CD14-positive monocyte (primary cell): ENCODE data around the gene GABARAPL1. TPM values are rescaled to one million over a fixed set of nuclear protein-coding genes. Genes with fewer than 3 reads are reported as not detected.

Experiments
- DNase-seq, 3 donors: peaks; one replicate each; pipeline ENCODE4 v3.0.0-alpha.2; 2011 to 2022
- H2AFZ ChIP-seq: 2 replicates; pipeline ENCODE4 v1.6.0; 2012; ENCODE audit warnings: mild to moderate bottlenecking, low read depth, low read length, inconsistent platforms; ENCODE audit not compliant: insufficient read depth, poor library complexity, severe bottlenecking
- H3K27ac ChIP-seq, 2 donors: 1 replicate in 1 of 2; 2 replicates in 1 of 2; pipeline ENCODE4 v1.5.1; 2012 to 2013; ENCODE audit warnings: low read length in 2 of 2, control low read depth in 1 of 2, inconsistent platforms in 1 of 2, low read depth in 1 of 2, mild to moderate bottlenecking in 1 of 2
- H3K27me3 ChIP-seq, 2 donors: one replicate each; pipeline versions ENCODE4 v1.6.0 to v1.6.1; 2011 to 2013; ENCODE audit warnings: low read length in 2 of 2; ENCODE audit not compliant: control insufficient read depth in 2 of 2, insufficient read depth in 2 of 2
- H3K36me3 ChIP-seq, 2 donors: replicated peaks in 1 of 2; 1 replicate in 1 of 2; 2 replicates in 1 of 2; pipeline versions ENCODE4 v1.5.1 to v1.6.1; 2012 to 2013; ENCODE audit warnings: low read length in 2 of 2, control low read depth in 1 of 2, inconsistent platforms in 1 of 2, mild to moderate bottlenecking in 1 of 2; ENCODE audit not compliant: insufficient read depth in 2 of 2, control insufficient read depth in 1 of 2
- H3K4me1 ChIP-seq, 2 donors: 1 replicate in 1 of 2; 2 replicates in 1 of 2; pipeline versions ENCODE4 v1.5.1 to v1.6.1; 2012 to 2013; ENCODE audit warnings: low read length in 2 of 2, control low read depth in 1 of 2, inconsistent platforms in 1 of 2, mild to moderate bottlenecking in 1 of 2, moderate library complexity in 1 of 2; ENCODE audit not compliant: insufficient read depth in 2 of 2, control insufficient read depth in 1 of 2
- H3K4me2 ChIP-seq: replicated peaks from 2 replicates; pipeline ENCODE3; 2012; ENCODE audit warnings: low read length, moderate library complexity, mild to moderate bottlenecking; ENCODE audit not compliant: poor library complexity, severe bottlenecking; ENCODE audit errors: extremely low read depth
- H3K4me3 ChIP-seq, 3 experiments: fragments of 200-600 bp in 1 of 3; sonication (generic) in 1 of 3; replicated peaks in 1 of 3; 1 replicate in 2 of 3; 2 replicates in 1 of 3; pipeline ENCODE4 v1.5.1; 2011 to 2013; ENCODE audit warnings: low read length in 3 of 3, mild to moderate bottlenecking in 3 of 3, control low read depth in 2 of 3, low read depth in 2 of 3, inconsistent platforms in 1 of 3, moderate library complexity in 1 of 3
- H3K79me2 ChIP-seq: 2 replicates; pipeline ENCODE4 v1.6.0; 2012; ENCODE audit warnings: mild to moderate bottlenecking, control low read depth, inconsistent platforms, low read length, moderate library complexity; ENCODE audit not compliant: insufficient read depth
- H3K9ac ChIP-seq: 2 replicates; pipeline ENCODE4 v1.6.0; 2017; ENCODE audit warnings: low read length, mild to moderate bottlenecking; ENCODE audit not compliant: insufficient read depth, poor library complexity, severe bottlenecking
- H3K9me3 ChIP-seq, 2 donors: replicated peaks in 1 of 2; 1 replicate in 1 of 2; 2 replicates in 1 of 2; pipeline versions ENCODE4 v1.5.1 to v1.6.1; 2012 to 2013; ENCODE audit warnings: low read length in 2 of 2, control low read depth in 1 of 2; ENCODE audit not compliant: control insufficient read depth in 1 of 2, insufficient read depth in 1 of 2
- H4K20me1 ChIP-seq: 2 replicates; pipeline ENCODE4 v1.6.0; 2012; ENCODE audit warnings: mild to moderate bottlenecking, low read length, control low read depth, moderate library complexity; ENCODE audit not compliant: insufficient read depth
- H3K27ac Mint-ChIP-seq, 7 donors: one replicate each; pipeline ENCODE4 v1.8.0; 2020; ENCODE audit warnings: mild to moderate bottlenecking in 7 of 7, mixed read lengths in 7 of 7, moderate library complexity in 6 of 7, inconsistent platforms in 2 of 7
- H3K27me3 Mint-ChIP-seq, 3 donors: one replicate each; pipeline ENCODE4 v1.8.0; 2021 to 2022; ENCODE audit warnings: low read depth in 3 of 3, mild to moderate bottlenecking in 3 of 3, mixed read lengths in 3 of 3, moderate library complexity in 3 of 3, inconsistent platforms in 1 of 3
- H3K36me3 Mint-ChIP-seq, 2 donors: one replicate each; pipeline ENCODE4 v1.8.0; 2020; ENCODE audit warnings: mixed read lengths in 2 of 2, inconsistent platforms in 1 of 2, mild to moderate bottlenecking in 1 of 2
- H3K4me1 Mint-ChIP-seq: one replicate; pipeline ENCODE4 v1.8.0; 2020; ENCODE audit warnings: mild to moderate bottlenecking, mixed read lengths
- H3K4me3 Mint-ChIP-seq, 2 donors: one replicate each; pipeline ENCODE4 v1.8.0; 2020; ENCODE audit warnings: mild to moderate bottlenecking in 2 of 2, mixed read lengths in 2 of 2, moderate library complexity in 1 of 2
- H3K9me3 Mint-ChIP-seq, 7 donors: one replicate each; pipeline ENCODE4 v1.8.0; 2020 to 2022; ENCODE audit warnings: mixed read lengths in 7 of 7, mild to moderate bottlenecking in 6 of 7, moderate library complexity in 6 of 7, inconsistent platforms in 2 of 7
- WGBS: methylation state at CpG from one replicate; pipeline ENCODE4 v1.1.5; 2013; ENCODE audit warnings: missing lambda C conversion rate; ENCODE audit not compliant: insufficient coverage; 5-methylcytosine and 5-hydroxymethylcytosine counted together
- intact Hi-C, 2 donors: fragments of 100-400 bp; cut with micrococcal nuclease; formaldehyde crosslinking; loops; one replicate each; pipeline versions ENCODE4 v1.15.0 to v1.15.1; 2023
- polyA plus RNA-seq, 3 donors: library from polyadenylated mRNA; depleted of rRNA in 1 of 3; unstranded in 2 of 3; stranded (reverse) in 1 of 3; fragments of 300-500 nt in 2 of 3; fragments of >200 nt in 1 of 3; fragmentation: Illumina TruSeq in 2 of 3; gene quantifications; 1 replicate in 2 of 3; 2 replicates in 1 of 3; pipeline ENCODE4 v1.2.3, GENCODE V29; 2012 to 2021
- TF ChIP-seq, protein P1 (sequence below): fragments of 200-600 bp; IDR thresholded peaks from one replicate; pipeline ENCODE4 v1.8.0; 2022; ENCODE audit warnings: antibody characterized with exemption, mild to moderate bottlenecking

GABARAPL1 gene
- polyA plus RNA-seq, 3 donors: 13.1 to 291 (median 15.5) TPM

DNA sequence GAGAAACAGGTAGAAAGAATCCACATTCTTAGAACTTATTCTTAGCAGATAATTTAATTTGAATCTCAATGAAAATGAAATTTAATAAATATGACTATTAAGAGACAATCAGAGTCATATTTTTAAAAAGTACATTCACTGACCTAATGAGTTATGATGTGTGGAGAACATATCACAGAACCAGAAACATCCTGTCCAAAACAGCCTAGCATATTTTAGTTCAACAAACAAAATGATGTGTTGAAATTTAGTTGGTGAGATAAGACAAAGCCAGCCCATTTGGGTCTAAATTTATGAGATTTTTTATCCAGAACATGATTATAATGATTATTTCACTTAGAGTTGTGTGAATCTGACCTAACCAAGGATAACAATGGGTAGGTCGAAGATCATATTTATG is 25.8 kb downstream of the GABARAPL1 start:
- Histone ChIP-seq H3K36me3 (no peaks in the 10 kb centered on the region), H4K20me1 (no peaks in the 10 kb centered on the region), H3K27me3 (no peaks in the 10 kb centered on the region), H3K9ac (no peak overlapping the region), H3K79me2 (no peaks in the 10 kb centered on the region), H3K9me3 (peaks cover 15% of the 10 kb centered on the region in 2 donors), H3K4me2 (no peak overlapping the region), H3K27ac (no peak overlapping the region), H3K4me3 (no peak overlapping the region), H3K4me1 (peaks cover 0 to 5% of the 10 kb centered on the region in 2 donors), H2AFZ (no peak overlapping the region)
- Mint-ChIP-seq H3K27me3 (peaks cover 0 to 7% (median 3%) of the 10 kb centered on the region in 3 donors), H3K4me3 (no peak overlapping the region), H3K27ac (no peak overlapping the region), H3K4me1 (peaks cover 13% of the 10 kb centered on the region), H3K9me3 (peaks cover 14 to 21% (median 18%) of the 10 kb centered on the region in 7 donors), H3K36me3 (peaks cover 0 to 3% of the 10 kb centered on the region in 2 donors)
- intact Hi-C loops: loop anchor here (5.0 to 10.0 kb wide), 3 partner anchors 324 to 1249 kb away; no protein-coding TSS in a partner anchor
- TF ChIP-seq, protein P1, sequence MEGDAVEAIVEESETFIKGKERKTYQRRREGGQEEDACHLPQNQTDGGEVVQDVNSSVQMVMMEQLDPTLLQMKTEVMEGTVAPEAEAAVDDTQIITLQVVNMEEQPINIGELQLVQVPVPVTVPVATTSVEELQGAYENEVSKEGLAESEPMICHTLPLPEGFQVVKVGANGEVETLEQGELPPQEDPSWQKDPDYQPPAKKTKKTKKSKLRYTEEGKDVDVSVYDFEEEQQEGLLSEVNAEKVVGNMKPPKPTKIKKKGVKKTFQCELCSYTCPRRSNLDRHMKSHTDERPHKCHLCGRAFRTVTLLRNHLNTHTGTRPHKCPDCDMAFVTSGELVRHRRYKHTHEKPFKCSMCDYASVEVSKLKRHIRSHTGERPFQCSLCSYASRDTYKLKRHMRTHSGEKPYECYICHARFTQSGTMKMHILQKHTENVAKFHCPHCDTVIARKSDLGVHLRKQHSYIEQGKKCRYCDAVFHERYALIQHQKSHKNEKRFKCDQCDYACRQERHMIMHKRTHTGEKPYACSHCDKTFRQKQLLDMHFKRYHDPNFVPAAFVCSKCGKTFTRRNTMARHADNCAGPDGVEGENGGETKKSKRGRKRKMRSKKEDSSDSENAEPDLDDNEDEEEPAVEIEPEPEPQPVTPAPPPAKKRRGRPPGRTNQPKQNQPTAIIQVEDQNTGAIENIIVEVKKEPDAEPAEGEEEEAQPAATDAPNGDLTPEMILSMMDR: no peak
- WGBS: 100% methylated on average over 1 of the region's 1 CpG
- no peak for DNase-seq

DNA sequence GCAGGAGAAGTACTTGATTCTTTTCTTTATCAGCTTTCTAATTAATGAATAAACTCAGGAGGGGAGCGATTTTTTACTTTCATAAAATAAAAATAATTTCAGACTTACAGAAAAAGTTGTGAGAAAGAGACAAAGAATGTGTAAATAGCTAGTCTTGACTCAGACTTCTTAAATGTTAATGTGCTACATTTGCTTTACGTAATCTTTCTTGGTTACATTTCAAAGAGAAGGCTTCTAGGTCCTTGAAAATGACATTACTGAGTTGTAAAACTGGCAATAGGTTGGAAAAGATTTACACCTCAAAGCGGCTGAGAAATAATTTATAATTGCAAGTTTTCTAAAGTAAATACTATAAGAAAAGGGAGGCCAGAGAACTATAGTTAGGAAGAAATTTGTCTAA is 28.6 kb downstream of the GABARAPL1 start:
- peaks cover 0 to 3% (median 2%) of the 10 kb centered on the region in 7 donors for H3K9me3 Mint-ChIP-seq
- Histone ChIP-seq H3K9me3 (no peaks in the 10 kb centered on the region), H3K27ac (no peak overlapping the region), H3K9ac (no peak overlapping the region), H2AFZ (no peak overlapping the region), H3K36me3 (no peaks in the 10 kb centered on the region), H3K27me3 (no peaks in the 10 kb centered on the region), H3K4me2 (no peak overlapping the region), H3K4me3 (no peak overlapping the region), H4K20me1 (no peaks in the 10 kb centered on the region), H3K79me2 (no peaks in the 10 kb centered on the region), H3K4me1 (peaks cover 3 to 15% of the 10 kb centered on the region in 2 donors)
- H3K27ac Mint-ChIP-seq: no peak overlapping the region
- peaks cover 4 to 6% (median 4%) of the 10 kb centered on the region in 3 donors for H3K27me3 Mint-ChIP-seq
- no peak overlapping the region for H3K4me3 Mint-ChIP-seq
- H3K36me3 Mint-ChIP-seq: no peaks in the 10 kb centered on the region
- whole genome bisulfite sequencing: no CpG with 5 or more reads among the region's 3 CpGs
- TF ChIP-seq, protein P1: no peak
- no peak for DNase-seq
- intact Hi-C loops: no loop called here
- H3K4me1 Mint-ChIP-seq: peaks cover 20% of the 10 kb centered on the region
